GM13976 (cell line): ENCODE data around the gene MGA.
A peak's percentile ranks its signal among the peaks of the same experiment; 100 is the strongest.

Source experiments
- DNase-seq: peaks from one replicate; pipeline ENCODE4 v3.0.0; 2012; ENCODE audit warnings: low spot score
- CTCF ChIP-seq: IDR thresholded peaks from 2 replicates; pipeline ENCODE4 v1.5.1; 2012; ENCODE audit warnings: borderline replicate concordance, mild to moderate bottlenecking; ENCODE audit not compliant: insufficient read depth; ENCODE audit errors: extremely low read depth, missing control alignments, control extremely low read depth
- in situ Hi-C: fragments of 300-500 bp; cut with MboI; formaldehyde crosslinking; loops from one replicate; pipeline ENCODE4 v1.12.0; 2022; ENCODE audit warnings: low sequenced_read_pairs, mixed read lengths, inconsistent platforms; ENCODE audit not compliant: unreplicated experiment

Gene MGA

GRCh38 chr15:41693757-41694156, 33.6 kb downstream of the MGA start:
- in situ Hi-C loops: no loop called here
- no peak for DNase-seq
- TF ChIP-seq CTCF: no peak

GRCh38 chr15:41695750-41696436, 35.7 kb downstream of the MGA start:
- in situ Hi-C loops: no loop called here
- peak; percentile 82 for DNase-seq
- peak; percentile 46 for TF ChIP-seq CTCF

- DNase-seq: no peak
- no peak for TF ChIP-seq CTCF
- in situ Hi-C loops: no loop called here
These were observed 38.6 kb downstream of the MGA start for GRCh38 chr15:41698779-41699178.

- TF ChIP-seq CTCF: no peak
- no peak for DNase-seq
- in situ Hi-C loops: no loop called here
These were observed 42.9 kb downstream of the MGA start for GRCh38 chr15:41703120-41703519.

DNA sequence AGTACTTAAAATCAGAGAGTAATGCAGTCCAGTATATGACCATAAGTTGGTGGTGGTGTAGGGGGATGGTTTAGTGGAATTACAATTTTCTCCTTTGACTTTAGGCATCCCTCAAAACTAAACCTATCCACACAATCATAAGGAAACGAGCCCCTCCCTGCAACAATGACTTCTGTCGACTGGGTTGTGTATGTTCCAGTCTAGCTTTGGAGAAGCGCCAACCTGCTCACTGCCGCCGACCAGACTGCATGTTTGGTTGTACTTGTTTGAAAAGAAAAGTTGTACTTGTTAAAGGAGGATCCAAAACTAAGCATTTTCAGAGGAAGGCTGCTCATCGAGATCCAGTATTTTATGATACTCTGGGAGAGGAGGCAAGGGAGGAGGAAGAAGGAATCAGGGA, 52.8 kb downstream of the MGA start:
- TF ChIP-seq CTCF: no peak
- DNase-seq: no peak
- in situ Hi-C loops: no loop called here

GRCh38 chr15:41714291-41714690, 54.1 kb downstream of the MGA start:
- DNase-seq: no peak
- no peak for TF ChIP-seq CTCF
- in situ Hi-C loops: no loop called here
